HG02852 (cell line): ENCODE data around the gene TBC1D7.

Experiments
- ATAC-seq: cut with Tn5 transposase; IDR thresholded peaks from one replicate; pipeline ENCODE4 v1.9.1; 2021; ENCODE audit warnings: mild to moderate bottlenecking, moderate library complexity; ENCODE audit not compliant: unreplicated experiment

Gene TBC1D7

DNA sequence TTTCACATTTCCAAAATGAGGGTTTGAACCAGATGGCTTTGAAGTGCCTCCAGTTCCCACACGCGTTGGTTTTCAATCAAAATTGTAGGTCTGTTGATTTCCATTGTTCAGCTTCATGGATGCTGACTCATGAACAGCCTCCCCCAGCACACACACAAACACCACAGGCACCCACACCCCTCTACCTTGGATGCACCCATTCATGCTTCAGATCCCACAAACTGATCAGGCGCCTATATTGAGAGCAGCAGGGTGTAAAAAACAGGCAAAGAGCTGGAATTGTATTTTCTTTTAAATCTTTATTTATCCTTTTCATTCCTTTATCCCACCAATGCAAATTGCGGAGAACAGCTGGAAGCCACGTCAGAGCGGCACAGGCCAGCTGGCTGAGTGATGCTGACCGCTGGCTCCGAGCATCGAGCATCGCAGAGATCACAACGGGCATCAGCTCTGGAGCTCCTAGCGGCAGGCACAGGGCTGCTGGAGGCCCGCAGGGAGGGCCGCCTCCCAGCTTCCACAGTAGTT lies 29.3 kb upstream of the TBC1D7 start:
- ATAC-seq = no peak

DNA sequence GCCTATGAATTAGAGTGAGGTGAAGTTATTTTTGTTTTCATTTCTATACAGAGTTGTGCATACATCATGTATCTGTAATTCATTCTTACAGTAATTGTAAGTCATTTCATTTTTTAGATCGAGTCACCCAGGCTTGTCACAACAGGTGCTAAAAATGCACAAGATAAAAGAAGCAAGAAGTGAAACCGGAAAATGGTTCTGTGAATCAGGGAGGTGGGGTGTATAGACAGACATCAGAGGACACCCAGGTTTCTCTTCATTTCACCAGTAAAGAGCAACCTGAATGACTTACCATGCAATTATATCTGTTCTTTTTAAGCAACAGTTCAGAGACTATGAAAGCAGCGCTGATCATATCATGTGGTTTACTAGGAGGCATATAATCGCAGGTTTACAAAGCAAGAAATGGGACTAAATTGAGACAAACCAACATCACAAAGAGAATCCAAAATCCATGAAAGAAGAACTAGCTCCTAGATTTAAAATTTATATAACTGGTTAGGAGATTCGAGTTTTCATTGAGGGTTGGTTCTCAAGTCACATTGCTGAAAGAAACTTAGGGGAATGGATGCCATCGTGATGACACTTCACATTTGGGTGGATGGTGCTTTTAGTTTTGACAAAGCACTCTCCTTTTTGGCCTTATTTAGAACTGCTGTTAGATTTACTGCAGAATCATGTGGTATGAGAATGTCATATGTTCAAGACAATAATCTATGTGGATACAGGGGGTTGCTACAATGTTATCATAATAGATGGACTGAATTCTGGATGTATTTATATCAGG lies 27.9 kb upstream of the TBC1D7 start:
- ATAC-seq = peak; percentile 90

DNA sequence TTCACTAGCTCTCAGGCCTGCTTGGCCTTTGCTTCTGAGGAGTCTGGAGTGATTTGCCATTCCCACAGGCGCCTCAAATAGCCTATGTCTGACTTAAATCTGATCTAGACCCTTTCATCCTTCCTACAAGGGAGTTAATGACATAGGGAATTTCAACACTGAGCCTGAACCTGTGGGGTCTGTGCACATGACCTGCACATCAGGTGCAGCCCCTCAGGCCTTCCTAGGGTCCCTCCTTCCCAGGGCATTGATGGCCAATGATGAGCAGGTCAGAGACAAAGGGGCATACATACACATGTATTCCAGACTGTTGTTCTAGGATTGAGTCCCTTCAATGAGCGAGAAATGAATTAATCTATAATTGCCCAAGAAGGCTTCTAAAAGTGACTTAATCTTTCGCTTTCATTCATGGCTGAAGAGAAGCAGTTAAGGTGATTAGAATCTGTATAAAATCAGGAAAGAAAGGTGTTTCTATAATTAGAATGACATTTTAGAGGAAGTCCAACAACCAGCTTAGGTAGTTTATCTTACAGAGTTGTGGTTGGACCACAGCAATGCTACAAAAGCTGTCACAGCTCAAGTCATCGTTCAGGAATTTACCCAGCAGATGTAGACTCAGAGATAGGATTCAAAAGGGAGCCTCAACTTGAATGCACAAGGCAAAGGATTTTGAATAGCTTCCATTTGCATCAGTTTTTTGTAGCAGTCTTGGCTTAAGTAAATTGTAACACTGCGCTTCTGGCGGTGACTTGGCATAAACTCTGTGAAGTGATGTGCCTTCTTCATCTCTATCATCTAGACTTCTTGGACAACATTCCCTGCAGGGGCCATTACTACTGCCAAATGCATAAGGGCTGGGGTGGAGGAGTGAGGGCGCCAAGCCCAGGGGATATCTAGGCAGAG lies 27.0 kb upstream of the TBC1D7 start:
- peak; percentile 49 for ATAC-seq

DNA sequence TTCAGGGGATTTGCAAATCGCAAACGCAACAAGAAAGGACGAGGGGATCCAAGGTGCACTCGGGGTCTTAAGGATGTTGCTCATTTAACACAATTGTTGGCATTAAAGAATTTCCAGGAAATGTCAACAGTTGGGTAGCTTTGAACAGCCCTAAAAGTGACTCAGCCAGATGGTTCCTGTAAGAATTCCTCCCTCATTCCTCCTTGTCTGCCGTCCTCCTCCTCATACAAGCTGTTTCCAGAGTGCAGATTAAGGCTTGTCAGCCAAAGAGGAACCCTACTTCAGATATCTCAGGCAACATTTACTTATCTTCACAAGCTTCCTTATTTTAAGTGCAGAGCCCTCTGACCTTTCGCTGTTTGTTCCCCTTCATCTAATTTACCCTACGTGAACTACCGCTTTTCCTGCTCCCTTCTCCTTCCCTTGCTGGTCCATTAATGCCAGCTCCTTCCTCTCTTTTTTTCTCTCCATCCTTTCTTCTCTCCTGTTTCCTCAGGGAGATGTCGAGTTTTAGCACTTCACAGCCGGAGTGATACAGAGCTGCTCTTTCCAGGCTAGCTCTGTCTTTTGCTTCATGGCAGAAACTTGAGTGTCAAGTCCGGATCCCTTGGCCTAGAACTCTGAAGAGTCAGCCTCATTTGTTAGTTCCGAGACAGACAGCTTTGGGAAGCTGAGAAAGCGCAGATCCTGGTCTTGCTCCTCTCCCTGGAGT lies 26.1 kb upstream of the TBC1D7 start:
- no peak for ATAC-seq

- no peak for ATAC-seq
Measured at GRCh38 chr6:13352165-13352564, 23.8 kb upstream of the TBC1D7 start.

DNA sequence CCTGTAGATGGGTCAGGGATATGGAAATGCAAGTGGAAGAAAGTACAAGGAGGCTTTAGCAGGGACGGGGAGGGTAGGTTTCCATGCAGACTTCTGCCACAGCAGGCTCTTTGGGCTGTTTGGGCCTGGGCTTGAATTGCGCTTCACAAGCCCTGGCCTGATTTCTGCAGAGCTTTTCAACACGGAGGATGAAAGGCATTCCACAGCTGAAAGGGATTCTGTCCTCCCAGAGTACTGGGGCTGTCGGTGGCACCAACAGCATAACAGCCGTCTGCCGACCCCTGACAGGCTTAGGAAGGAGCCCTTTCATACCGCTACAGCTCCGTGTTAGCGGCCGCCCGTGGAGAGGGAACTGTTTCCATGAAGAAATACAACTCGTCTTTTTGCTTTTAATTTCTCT lies 22.9 kb upstream of the TBC1D7 start:
- no peak for ATAC-seq

DNA sequence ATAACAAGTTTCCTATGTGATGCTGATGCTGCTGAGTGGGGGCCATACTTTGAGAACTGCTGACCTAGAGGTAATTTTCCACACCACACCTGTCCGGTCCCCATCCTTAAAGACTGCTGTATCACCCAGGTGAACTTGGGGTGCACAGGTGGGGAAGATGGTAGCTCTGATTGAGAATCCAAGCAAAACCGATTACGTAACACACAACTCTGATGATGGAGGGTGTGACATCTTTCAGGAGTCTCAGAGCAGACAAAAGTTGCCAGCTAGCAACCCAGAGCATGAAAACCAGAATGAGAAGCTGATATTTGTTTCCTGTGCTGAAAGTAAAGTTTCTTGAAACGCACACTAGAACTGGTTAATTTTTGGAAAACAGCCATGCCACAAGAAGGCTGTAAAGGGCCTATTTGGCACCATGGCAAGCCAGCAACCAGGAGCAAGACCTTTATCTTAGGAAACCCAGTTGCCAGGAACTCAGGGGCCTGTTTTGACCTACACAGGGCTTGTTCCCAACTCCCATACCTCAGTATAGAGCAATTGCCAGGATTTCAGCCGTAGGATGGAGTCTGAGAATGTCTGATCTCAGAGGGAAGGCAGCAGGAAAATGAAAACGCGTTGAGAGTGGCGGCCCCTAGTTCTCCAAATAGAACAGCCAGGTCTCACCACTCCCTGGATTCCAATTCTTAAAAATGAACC lies 21.6 kb upstream of the TBC1D7 start:
- no peak for ATAC-seq

GRCh38 chr6:13348334-13349113 lies 20.2 kb upstream of the TBC1D7 start:
- ATAC-seq = no peak

DNA sequence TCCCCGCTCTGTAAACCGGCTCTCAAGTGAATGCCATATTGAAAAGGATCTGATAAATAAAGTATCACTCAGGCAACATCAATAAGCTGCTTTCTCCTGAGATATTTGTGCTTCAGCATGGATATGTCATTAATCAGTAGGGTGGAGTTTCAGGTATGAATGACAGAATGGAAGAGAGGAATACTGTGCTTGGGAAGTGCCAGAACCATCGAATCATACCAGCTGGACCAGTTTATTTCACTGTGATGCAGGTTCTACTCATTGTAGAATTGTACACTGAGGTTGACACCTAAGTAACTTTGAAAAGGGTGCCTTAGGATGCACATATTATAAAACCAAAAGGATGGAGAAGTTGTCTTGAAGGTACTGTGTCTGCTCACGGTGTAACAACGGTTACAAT lies 17.9 kb upstream of the TBC1D7 start:
- no peak for ATAC-seq

DNA sequence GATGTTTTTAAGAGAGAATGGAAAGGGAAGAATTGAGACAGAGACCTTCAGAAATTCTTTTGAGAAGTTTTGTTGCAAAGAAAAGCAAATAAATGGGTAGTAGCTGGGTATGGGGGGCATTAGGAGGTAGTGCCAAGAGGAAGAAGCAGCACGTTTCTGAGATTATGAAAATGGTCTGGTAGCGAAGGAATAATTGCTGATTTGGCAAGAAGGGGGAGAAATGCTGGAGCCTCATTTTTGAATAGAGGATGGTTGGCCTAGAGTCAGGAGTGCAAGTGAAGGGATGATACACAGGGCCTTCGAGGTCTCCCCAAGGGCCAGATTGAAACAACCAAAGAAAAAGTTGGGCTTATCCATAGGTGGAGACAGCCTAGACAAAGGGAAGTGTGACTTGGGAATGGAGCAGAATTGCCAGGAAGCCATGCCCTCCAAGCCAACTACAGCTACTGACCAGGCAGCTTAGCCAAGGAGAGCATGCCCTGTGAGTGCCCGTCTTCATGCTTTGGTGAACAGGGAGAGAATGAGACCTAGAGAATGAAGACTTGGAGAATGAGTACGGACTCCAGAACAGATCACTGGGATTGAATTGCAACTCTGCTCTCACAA lies 14.2 kb upstream of the TBC1D7 start:
- ATAC-seq = no peak

- ATAC-seq = no peak
Measured at GRCh38 chr6:13339863-13340630, 11.7 kb upstream of the TBC1D7 start.

GRCh38 chr6:13338038-13338437 lies 9.7 kb upstream of the TBC1D7 start:
- no peak for ATAC-seq

DNA sequence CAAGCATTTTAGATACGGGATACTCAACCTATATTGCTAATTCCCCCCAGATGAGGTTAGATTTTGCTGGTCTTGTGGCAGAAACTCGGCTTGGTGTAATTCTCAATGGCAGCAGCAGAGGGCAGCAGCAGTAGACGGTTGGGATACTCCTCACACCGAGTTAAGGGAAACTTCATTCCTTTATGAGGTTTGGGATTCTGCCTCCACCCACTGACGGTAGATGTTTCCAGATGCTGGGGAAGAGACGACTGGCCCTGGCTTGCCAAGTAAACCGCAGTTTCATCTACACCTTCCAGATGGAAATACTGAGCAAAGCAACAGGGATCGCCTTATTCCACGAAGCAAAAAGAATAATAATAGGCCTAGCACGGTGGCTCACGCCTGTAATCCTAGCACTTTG lies 8.2 kb upstream of the TBC1D7 start:
- ATAC-seq = no peak

GRCh38 chr6:13334953-13335352 lies 6.6 kb upstream of the TBC1D7 start:
- no peak for ATAC-seq

- no peak for ATAC-seq
Measured at GRCh38 chr6:13332349-13332706, 4.0 kb upstream of the TBC1D7 start.

DNA sequence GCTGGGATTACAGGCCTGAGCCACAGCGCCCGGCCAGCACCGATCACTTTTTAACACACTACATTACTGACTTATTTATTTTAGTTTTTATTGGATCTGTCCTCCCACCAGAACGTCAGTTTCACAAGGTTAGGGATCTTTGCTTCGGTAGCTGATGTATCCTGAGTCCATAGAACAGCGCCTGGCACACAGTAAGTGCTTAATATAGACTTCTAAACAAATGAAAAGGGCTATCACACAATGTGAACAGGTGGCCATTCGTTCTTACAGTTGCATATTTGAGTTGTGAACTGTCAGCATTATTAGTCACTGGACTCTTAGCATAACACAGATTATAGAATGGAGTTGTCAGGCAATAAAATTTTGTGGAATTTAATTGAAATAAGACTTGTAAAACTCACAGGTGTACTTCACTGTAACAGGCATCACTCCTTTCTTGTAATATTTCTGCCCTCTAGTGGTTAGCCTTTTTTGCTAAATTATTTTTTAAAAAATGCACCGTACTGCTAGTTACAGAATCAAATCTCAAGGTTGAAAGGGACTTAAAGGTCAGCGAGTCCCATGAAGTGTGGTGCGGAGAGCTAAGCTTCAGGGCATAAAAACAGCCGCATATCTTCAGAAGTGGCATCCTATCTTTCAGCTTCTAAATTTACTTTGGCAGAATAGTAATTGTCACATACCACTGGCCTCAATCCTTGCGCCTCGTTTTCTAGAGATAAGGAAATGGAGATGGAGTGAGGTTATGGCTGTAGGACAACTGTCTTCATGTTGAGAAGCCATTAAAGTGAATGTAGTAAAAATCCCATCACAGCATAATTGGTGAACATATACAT lies 3.4 kb upstream of the TBC1D7 start:
- no peak for ATAC-seq

GRCh38 chr6:13328875-13329183 lies 492 bp upstream of the TBC1D7 start:
- no peak for ATAC-seq

DNA sequence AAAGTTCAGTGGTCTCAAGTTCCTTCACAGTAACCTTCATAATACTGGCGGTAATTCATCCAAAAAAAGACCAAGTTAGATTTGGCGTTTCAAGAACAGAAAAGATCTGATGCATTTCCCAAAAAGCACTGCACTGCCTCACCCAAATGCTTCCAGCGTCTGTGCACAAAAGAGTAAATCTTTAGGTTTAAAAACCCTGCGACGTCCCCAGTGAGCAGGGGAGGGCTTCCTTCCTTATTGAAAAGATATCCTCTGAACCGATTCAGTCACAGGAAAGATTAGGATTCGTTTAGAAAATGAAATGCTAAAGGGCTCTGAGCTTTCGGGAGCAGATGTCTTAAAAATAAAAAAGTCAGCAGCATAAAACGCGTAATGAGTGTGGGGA lies 654 bp downstream of the TBC1D7 start:
- peak; percentile 5 for ATAC-seq
